ENCODE results near the gene USP40. TPM values are rescaled to one million over a fixed set of nuclear protein-coding genes. Genes with fewer than 3 reads are reported as not detected.

Gene USP40
- total and polyA plus RNA-seq, 10 of the 15 experiments (the other 5 are each of a cell fraction or from before 2014, with no cell fraction given): 3.4 to 20.8 (median 15.2) TPM

DNA sequence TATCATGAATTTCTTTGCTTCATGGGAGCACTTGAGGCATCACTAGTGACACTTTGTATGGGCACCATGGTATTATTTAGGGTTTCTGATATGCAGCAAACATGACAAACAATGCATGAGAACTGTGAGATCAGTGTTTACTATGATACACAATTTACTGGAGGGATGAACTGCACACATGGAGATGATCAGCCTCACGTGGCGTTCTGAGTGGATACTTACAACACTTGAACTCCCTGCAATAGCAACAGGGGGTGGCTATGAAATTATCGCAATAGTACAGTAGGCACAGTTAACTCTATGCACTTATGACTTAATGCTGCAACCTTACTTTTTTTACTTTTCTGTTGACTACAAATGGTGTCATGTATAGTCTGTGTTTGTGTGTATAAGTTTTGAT, 32.4 kb upstream of the USP40 start:
- WGBS (ENCODE audit: insufficient coverage, insufficient replicate concordance, low lambda C conversion rate, missing lambda C conversion rate): 46% methylated on average over 3 of the region's 3 CpGs
- FAIRE-seq (no peak), DNase-seq (ENCODE audit: low read depth, low spot score) (no peak), ATAC-seq (no peak)
- Histone ChIP-seq H3K9ac (ENCODE audit: control insufficient read depth, insufficient read depth, low read length) (no peak overlapping the region), H4K20me1 (ENCODE audit: control insufficient read depth, insufficient read depth) (no peaks in the 10 kb centered on the region), H3K4me3 (no peak overlapping the region), H3K9me3 (replicated peaks; ENCODE audit: control insufficient read depth, insufficient read depth, low read length) (peaks cover 2% of the 10 kb centered on the region; the same call in 1 of the 3 replicates), H3K27ac (ENCODE audit: control insufficient read depth, insufficient read depth) (no peak overlapping the region), H3K79me2 (ENCODE audit: control insufficient read depth, insufficient read depth, low read length) (no peaks in the 10 kb centered on the region), H3K36me3 (ENCODE audit: control insufficient read depth in 2 of 2, insufficient read depth in 2 of 2, low read length in 1 of 2) (no peaks in the 10 kb centered on the region), H3K4me2 (ENCODE audit: control insufficient read depth, insufficient read depth) (no peak overlapping the region), H3K4me1 (ENCODE audit: control insufficient read depth, insufficient read depth, low read length) (peaks cover 2% of the 10 kb centered on the region), H2AFZ (ENCODE audit: control insufficient read depth, low read depth, low read length) (no peak overlapping the region), H3K27me3 (replicated peaks in 1 of 2; ENCODE audit: control insufficient read depth in 2 of 2, insufficient read depth in 2 of 2, low read length in 1 of 2) (no peaks in the 10 kb centered on the region; a peak in 1 of 4 replicates)
- in situ Hi-C loops (cut with MboI): no loop called here
- RAD21 ChIA-PET (ENCODE audit: unreplicated experiment): no interaction called here
- intact Hi-C loops (cut with micrococcal nuclease; ENCODE audit: unreplicated experiment): no loop called here
- no TSS peak for BruUV-seq (replicated peaks)
- POLR2A ChIA-PET: no interaction called here
- SMC1A ChIA-PET (ENCODE audit: uncharacterized antibody, unreplicated experiment): interaction anchor here (0.9 kb wide), 1 partner anchor 89 kb away, joined by 3 read pairs; no protein-coding TSS in a partner anchor
- CTCF ChIA-PET: no interaction called here
- TF ChIP-seq NR2F1 (conservative IDR thresholded peaks at IDR 0.05): no peak
- no peak for TF ChIP-seq MTA3 (IDR thresholded peaks at IDR 0.05; ENCODE audit: borderline replicate concordance, low read length)
- TF ChIP-seq, protein P1, sequence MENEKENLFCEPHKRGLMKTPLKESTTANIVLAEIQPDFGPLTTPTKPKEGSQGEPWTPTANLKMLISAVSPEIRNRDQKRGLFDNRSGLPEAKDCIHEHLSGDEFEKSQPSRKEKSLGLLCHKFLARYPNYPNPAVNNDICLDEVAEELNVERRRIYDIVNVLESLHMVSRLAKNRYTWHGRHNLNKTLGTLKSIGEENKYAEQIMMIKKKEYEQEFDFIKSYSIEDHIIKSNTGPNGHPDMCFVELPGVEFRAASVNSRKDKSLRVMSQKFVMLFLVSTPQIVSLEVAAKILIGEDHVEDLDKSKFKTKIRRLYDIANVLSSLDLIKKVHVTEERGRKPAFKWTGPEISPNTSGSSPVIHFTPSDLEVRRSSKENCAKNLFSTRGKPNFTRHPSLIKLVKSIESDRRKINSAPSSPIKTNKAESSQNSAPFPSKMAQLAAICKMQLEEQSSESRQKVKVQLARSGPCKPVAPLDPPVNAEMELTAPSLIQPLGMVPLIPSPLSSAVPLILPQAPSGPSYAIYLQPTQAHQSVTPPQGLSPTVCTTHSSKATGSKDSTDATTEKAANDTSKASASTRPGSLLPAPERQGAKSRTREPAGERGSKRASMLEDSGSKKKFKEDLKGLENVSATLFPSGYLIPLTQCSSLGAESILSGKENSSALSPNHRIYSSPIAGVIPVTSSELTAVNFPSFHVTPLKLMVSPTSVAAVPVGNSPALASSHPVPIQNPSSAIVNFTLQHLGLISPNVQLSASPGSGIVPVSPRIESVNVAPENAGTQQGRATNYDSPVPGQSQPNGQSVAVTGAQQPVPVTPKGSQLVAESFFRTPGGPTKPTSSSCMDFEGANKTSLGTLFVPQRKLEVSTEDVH (IDR thresholded peaks at IDR 0.05; ENCODE audit: low read depth, partially characterized antibody): no peak
- no peak for TF ChIP-seq CREM (IDR thresholded peaks at IDR 0.05; ENCODE audit: low read depth)
- TF ChIP-seq SMC3 (IDR thresholded peaks at IDR 0.05; ENCODE audit: borderline replicate concordance, low read length): no peak
- no peak for TF ChIP-seq MXI1 (IDR thresholded peaks at IDR 0.05; ENCODE audit: low read depth, low read length)
- no peak for TF ChIP-seq CHD4 (IDR thresholded peaks at IDR 0.05)
- no peak for TF ChIP-seq EZH2 (IDR thresholded peaks at IDR 0.05; ENCODE audit: borderline replicate concordance, control insufficient read depth, low read depth, low read length)
- TF ChIP-seq IRF3 (IDR thresholded peaks at IDR 0.05): no peak
- no peak for TF ChIP-seq HDGF (IDR thresholded peaks at IDR 0.05)

All from GM12878 (cell line).